Transverse colon (tissue), 4 donors: ENCODE data around the gene MYO7B. TPM values are rescaled to one million over a fixed set of nuclear protein-coding genes. Genes with fewer than 3 reads are reported as not detected.

Source experiments
- DNase-seq: peaks from one replicate; pipeline ENCODE4 v3.0.0-alpha.2; 2019
- H3K27ac ChIP-seq, 4 donors: fragments of 200-600 bp; sonication (generic); 2 replicates each; pipeline ENCODE4 v1.5.1; 2016 to 2018; ENCODE audit warnings: inconsistent platforms in 4 of 4
- H3K27me3 ChIP-seq: fragments of 200-600 bp; sonication (generic); 2 replicates; pipeline ENCODE4 v1.5.1; 2017; ENCODE audit warnings: inconsistent platforms
- H3K36me3 ChIP-seq, 4 donors: fragments of 200-600 bp; sonication (generic); 2 replicates each; pipeline ENCODE4 v1.5.1; 2017 to 2019; ENCODE audit warnings: inconsistent platforms in 4 of 4
- H3K4me1 ChIP-seq, 4 donors: fragments of 200-600 bp; sonication (generic); 2 replicates each; pipeline ENCODE4 v1.5.1; 2017 to 2020; ENCODE audit warnings: inconsistent platforms in 4 of 4
- H3K4me3 ChIP-seq, 4 donors: fragments of 200-600 bp; sonication (generic); 1 replicate in 1 of 4; 2 replicates in 3 of 4; pipeline versions ENCODE4 v1.5.1 to v1.6.1; 2017 to 2019; ENCODE audit warnings: inconsistent platforms in 4 of 4
- H3K9me3 ChIP-seq, 2 donors: fragments of 200-600 bp; sonication (generic); 2 replicates each; pipeline ENCODE4 v1.5.1; 2017 to 2019; ENCODE audit warnings: inconsistent platforms in 2 of 2
- EP300 ChIP-seq: sonication (generic); formaldehyde crosslinking; IDR thresholded peaks from one replicate; pipeline ENCODE4 v1.6.1; 2017; ENCODE audit warnings: antibody characterized with exemption, low read depth
- POLR2A ChIP-seq: fragments of 450-650 bp; IDR thresholded peaks from one replicate; pipeline ENCODE4 v1.6.1; 2016; ENCODE audit warnings: antibody characterized with exemption, mild to moderate bottlenecking, moderate library complexity
- POLR2AphosphoS5 ChIP-seq, 3 donors: sonication (generic); formaldehyde crosslinking; IDR thresholded peaks; one replicate each; pipeline ENCODE4 v1.6.1; 2016; ENCODE audit warnings: antibody characterized with exemption in 3 of 3
- WGBS, 2 donors: methylation state at CpG; one replicate each; pipeline ENCODE4 v1.1.5; 2018; ENCODE audit warnings: low coverage in 1 of 2; 5-methylcytosine and 5-hydroxymethylcytosine counted together
- in situ Hi-C, 4 donors: fragments of 200-750 bp; cut with MboI; loops; one replicate each; pipeline versions ENCODE4 v1.15.0 to v1.15.1; 2017; ENCODE audit warnings: low sequenced_read_pairs in 3 of 4, low pct_ligation_motif_present in 1 of 4, low pct_unique_long_range_greater_than_20kb in 1 of 4
- intact Hi-C: fragments of 100-400 bp; cut with DNase I; formaldehyde crosslinking; loops from one replicate; pipeline ENCODE4 v1.15.1; 2023; ENCODE audit warnings: low total_unique reads
- total RNA-seq, 4 donors: library from RNA; depleted of rRNA; stranded (reverse); fragments of >200 nt; gene quantifications; one replicate each; pipeline ENCODE4 v1.1.0, GENCODE V29; 2016
- TF ChIP-seq, protein P1 (sequence below), 5 experiments: fragments of 200-600 bp in 3 of 5; fragments of 450-650 bp in 2 of 5; sonication (generic) in 3 of 5; IDR thresholded peaks; 1 replicate in 2 of 5; 2 replicates in 3 of 5; pipeline ENCODE4 v1.5.1; 2016 to 2017; ENCODE audit warnings: antibody characterized with exemption in 5 of 5, inconsistent platforms in 3 of 5, mild to moderate bottlenecking in 2 of 5, moderate library complexity in 1 of 5

Gene MYO7B
- total RNA-seq, 4 donors from 2014 or later, result 242 to 637 (median 280) TPM

DNA sequence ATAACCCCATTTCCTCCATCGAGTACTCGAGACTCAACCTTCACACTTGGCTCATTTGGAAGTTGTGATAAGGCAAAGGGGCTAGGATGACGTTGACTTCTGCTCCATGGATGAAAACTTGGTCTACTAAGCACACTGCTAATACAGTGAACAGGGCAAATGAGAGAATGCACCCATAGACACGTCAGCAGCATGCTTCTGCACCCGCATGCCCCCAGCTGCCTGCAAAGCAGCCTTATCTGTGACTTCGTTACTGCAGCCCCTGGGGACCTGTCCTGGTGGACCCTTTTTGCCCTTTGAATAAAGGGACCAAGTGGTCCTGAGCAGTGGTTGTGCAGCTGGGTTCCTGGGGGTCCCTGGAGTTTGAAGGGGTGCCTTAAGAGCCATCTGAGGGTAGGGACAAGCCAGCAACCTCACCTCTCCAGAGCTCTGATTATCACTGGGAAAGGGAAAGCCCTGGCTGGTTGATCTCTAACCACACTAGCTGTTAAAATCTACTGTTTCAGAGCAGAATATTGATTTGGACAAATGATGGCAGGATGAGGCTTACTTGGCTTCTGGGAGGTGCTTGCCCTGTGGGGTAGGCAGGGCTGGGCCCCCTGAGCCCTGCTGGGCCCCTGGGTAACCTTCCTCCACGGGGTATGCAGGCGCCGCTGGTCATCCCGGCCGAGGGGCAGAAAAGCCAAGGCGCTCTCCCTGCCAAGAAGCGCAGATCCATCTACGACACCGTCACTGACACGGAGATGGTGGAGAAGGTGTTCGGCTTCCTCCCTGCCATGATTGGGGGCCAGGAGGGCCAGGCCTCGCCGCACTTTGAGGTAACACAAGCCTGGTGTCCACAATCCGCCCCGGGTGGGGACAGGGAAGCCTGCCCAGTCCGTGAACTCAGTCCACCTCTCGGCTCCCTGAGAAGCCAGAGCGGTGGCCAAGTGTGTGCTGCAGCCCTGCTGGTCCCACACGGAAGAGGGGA lies 72.9 kb downstream of the MYO7B start:
- DNase-seq, result no peak
- no peak for TF ChIP-seq POLR2A
- no peak for TF ChIP-seq POLR2AphosphoS5 (IDR thresholded peaks at IDR 0.05)
- TF ChIP-seq, protein P1, sequence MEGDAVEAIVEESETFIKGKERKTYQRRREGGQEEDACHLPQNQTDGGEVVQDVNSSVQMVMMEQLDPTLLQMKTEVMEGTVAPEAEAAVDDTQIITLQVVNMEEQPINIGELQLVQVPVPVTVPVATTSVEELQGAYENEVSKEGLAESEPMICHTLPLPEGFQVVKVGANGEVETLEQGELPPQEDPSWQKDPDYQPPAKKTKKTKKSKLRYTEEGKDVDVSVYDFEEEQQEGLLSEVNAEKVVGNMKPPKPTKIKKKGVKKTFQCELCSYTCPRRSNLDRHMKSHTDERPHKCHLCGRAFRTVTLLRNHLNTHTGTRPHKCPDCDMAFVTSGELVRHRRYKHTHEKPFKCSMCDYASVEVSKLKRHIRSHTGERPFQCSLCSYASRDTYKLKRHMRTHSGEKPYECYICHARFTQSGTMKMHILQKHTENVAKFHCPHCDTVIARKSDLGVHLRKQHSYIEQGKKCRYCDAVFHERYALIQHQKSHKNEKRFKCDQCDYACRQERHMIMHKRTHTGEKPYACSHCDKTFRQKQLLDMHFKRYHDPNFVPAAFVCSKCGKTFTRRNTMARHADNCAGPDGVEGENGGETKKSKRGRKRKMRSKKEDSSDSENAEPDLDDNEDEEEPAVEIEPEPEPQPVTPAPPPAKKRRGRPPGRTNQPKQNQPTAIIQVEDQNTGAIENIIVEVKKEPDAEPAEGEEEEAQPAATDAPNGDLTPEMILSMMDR (IDR thresholded peaks at IDR 0.05), result no peak
- TF ChIP-seq EP300, result no peak
- Histone ChIP-seq H3K36me3 (peaks cover 0 to 11% (median 4%) of the 10 kb centered on the region in 4 donors), H3K27me3 (no peaks in the 10 kb centered on the region), H3K27ac (no peak overlapping the region), H3K9me3 (peaks cover 0 to 5% of the 10 kb centered on the region in 2 donors), H3K4me1 (no peaks in the 10 kb centered on the region), H3K4me3 (no peak overlapping the region)
- intact Hi-C loops, result no loop called here
- in situ Hi-C loops, result no loop called here
- WGBS, 2 donors, result 88% methylated on average over 22 of the region's 25 CpGs; no CpG with 5 or more reads in 1 of the 2 donors

DNA sequence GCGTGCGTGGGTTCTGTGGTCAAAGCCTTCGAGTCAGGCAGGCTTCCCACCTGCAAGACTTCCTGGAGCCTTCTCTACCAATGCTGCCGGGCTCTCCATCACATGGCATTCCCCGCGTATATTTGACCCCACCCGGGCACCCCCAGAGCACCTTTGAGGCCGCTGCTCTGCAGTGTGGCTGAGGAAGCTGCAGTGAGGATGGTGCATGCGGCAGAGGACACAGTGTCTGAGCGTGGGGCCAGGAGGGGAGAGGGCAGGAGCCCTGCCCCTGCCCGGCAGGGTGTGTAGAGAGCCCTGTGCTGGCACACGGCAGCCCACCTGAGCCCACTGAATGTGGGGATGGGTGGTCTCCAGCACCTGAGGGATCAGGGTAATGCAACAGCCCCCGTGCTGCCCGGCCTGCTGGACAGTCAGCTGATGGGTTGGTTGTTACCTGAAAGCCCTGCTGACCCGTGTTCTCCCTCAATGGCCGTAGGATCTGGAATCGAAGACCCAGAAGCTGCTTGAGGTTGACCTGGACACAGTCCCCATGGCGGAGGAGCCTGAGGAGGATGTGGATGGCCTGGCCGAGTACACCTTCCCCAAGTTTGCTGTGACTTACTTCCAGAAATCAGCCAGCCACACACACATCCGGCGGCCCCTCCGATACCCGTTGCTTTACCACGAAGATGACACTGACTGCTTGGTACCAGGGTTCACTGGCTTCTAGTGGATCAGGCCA lies 73.7 kb downstream of the MYO7B start:
- Histone ChIP-seq H3K4me3 (no peak overlapping the region), H3K36me3 (peaks cover 0 to 16% (median 4%) of the 10 kb centered on the region in 4 donors), H3K27ac (no peak overlapping the region), H3K27me3 (no peaks in the 10 kb centered on the region), H3K4me1 (no peaks in the 10 kb centered on the region), H3K9me3 (peaks cover 0 to 9% of the 10 kb centered on the region in 2 donors)
- in situ Hi-C loops (no loop called here), intact Hi-C loops (no loop called here)
- DNase-seq, result no peak
- TF ChIP-seq POLR2AphosphoS5 (IDR thresholded peaks at IDR 0.05) (no peak), EP300 (no peak), POLR2A (no peak)
- TF ChIP-seq, protein P1 (IDR thresholded peaks at IDR 0.05), result no peak
- WGBS, 2 donors, result 80 to 93% methylated on average over 1 to 24 of the region's 24 CpGs

DNA sequence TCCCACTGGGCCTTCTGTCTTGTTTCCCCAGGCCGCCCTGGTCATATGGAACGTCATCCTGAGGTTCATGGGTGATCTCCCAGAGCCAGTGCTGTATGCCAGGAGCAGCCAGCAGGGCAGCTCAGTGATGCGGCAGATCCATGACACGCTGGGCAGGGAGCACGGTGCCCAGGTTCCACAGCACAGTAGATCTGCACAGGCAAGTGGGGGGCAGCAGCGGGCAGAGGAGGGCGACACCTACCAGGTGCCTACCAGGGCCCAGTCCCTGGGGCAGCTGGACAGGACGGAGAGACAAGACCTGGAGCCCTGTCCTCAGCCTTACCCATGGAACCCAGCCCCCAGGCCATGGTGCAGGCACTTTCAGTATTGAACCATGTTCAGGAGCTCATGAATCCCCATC lies 74.3 kb downstream of the MYO7B start:
- TF ChIP-seq POLR2A (no peak), EP300 (no peak), POLR2AphosphoS5 (IDR thresholded peaks at IDR 0.05) (no peak)
- TF ChIP-seq, protein P1 (IDR thresholded peaks at IDR 0.05), result no peak
- Histone ChIP-seq H3K4me3 (no peak overlapping the region), H3K36me3 (peaks cover 0 to 16% (median 4%) of the 10 kb centered on the region in 4 donors), H3K27me3 (no peaks in the 10 kb centered on the region), H3K9me3 (peaks cover 0 to 9% of the 10 kb centered on the region in 2 donors), H3K4me1 (no peaks in the 10 kb centered on the region), H3K27ac (no peak overlapping the region)
- 93% methylated on average over 8 of the region's 8 CpGs; no CpG with 5 or more reads in 1 of the 2 donors for WGBS, 2 donors
- intact Hi-C loops (no loop called here), in situ Hi-C loops (no loop called here)
- no peak for DNase-seq

DNA sequence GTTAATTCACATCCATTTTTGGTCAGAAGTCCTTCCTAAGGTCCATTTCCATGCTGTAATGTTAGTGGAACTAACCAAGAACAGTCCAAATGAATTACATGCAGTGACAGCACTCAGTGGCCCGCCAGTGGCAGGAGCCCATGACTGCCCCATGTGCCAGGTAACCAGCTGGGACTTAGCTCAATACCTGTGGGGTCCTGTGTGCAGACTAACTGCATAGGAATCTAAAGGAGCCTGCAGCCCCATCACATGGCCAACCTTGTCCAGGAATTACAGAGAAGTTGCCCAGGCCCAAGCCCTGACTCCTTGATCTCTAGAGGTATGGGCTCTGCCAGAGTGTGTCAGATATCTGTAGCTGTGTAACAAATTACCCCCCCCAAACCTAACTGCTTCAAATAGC lies 75.1 kb downstream of the MYO7B start:
- H3K4me1 ChIP-seq, result no peaks in the 10 kb centered on the region
- peaks cover 0 to 9% of the 10 kb centered on the region in 2 donors for H3K9me3 ChIP-seq
- intact Hi-C loops (no loop called here), in situ Hi-C loops (no loop called here)
- TF ChIP-seq, protein P1 (IDR thresholded peaks at IDR 0.05), result no peak
- no peak for TF ChIP-seq POLR2AphosphoS5 (IDR thresholded peaks at IDR 0.05)
- no peak for TF ChIP-seq EP300
- TF ChIP-seq POLR2A, result no peak
- no peak overlapping the region for H3K27ac ChIP-seq
- DNase-seq, result peak; percentile 6
- H3K27me3 ChIP-seq, result no peaks in the 10 kb centered on the region
- peaks cover 0 to 16% (median 4%) of the 10 kb centered on the region in 4 donors for H3K36me3 ChIP-seq
- WGBS, 2 donors, result 73% methylated on average over 1 of the region's 1 CpG; no CpG with 5 or more reads in 1 of the 2 donors
- H3K4me3 ChIP-seq, result no peak overlapping the region
